ENCODE measurements around the gene EHD2. TPM values are rescaled to one million over a fixed set of nuclear protein-coding genes. Genes with fewer than 3 reads are reported as not detected.

The EHD2 gene
- total and polyA plus RNA-seq, 5 donors from 2014 or later: 0.05 to 0.86 TPM; not detected in 3

GRCh38 chr19:47756953-47757608, 43.9 kb downstream of the EHD2 start:
- DNase-seq (no peak), ATAC-seq (ENCODE audit: low read depth in 2 of 2) (no peak)
- H3K4me1 ChIP-seq (ENCODE audit: control insufficient read depth, insufficient read depth, low read length, poor library complexity, severe bottlenecking): no peaks in the 10 kb centered on the region
- H3K9me3 ChIP-seq (ENCODE audit: control insufficient read depth in 2 of 2, low read length in 2 of 2): no peaks in the 10 kb centered on the region
- no peaks in the 10 kb centered on the region for H3K27me3 Mint-ChIP-seq
- H3K4me3 Mint-ChIP-seq: no peak overlapping the region
- no peak overlapping the region for H3K27ac Mint-ChIP-seq
- no peak overlapping the region for H3K27ac ChIP-seq (ENCODE audit: insufficient read depth, low read length, poor library complexity, severe bottlenecking)
- H3K27me3 ChIP-seq (ENCODE audit: control insufficient read depth, insufficient read depth, low read length): no peaks in the 10 kb centered on the region
- peaks cover 0 to 11% (median 2%) of the 10 kb centered on the region in 4 donors for H3K4me1 Mint-ChIP-seq
- H3K9me3 Mint-ChIP-seq: no peaks in the 10 kb centered on the region
- H3K36me3 Mint-ChIP-seq: peaks cover 29% of the 10 kb centered on the region
- no peak overlapping the region for H3K4me3 ChIP-seq (ENCODE audit: low read depth, low read length)
- H3K36me3 ChIP-seq (ENCODE audit: control insufficient read depth, insufficient read depth, low read length): peaks cover 59% of the 10 kb centered on the region

- H3K36me3 ChIP-seq (ENCODE audit: control insufficient read depth, insufficient read depth, low read length): peaks cover 51% of the 10 kb centered on the region
- ATAC-seq (ENCODE audit: low read depth in 2 of 2) (no peak), DNase-seq (no peak)
- no peak overlapping the region for H3K27ac Mint-ChIP-seq
- no peak overlapping the region for H3K27ac ChIP-seq (ENCODE audit: insufficient read depth, low read length, poor library complexity, severe bottlenecking)
- no peaks in the 10 kb centered on the region for H3K4me1 ChIP-seq (ENCODE audit: control insufficient read depth, insufficient read depth, low read length, poor library complexity, severe bottlenecking)
- no peak overlapping the region for H3K4me3 Mint-ChIP-seq
- H3K9me3 ChIP-seq (ENCODE audit: control insufficient read depth in 2 of 2, low read length in 2 of 2): no peaks in the 10 kb centered on the region
- H3K36me3 Mint-ChIP-seq: peaks cover 29% of the 10 kb centered on the region
- no peaks in the 10 kb centered on the region for H3K27me3 Mint-ChIP-seq
- no peaks in the 10 kb centered on the region for H3K27me3 ChIP-seq (ENCODE audit: control insufficient read depth, insufficient read depth, low read length)
- H3K9me3 Mint-ChIP-seq: no peaks in the 10 kb centered on the region
- peaks cover 0 to 10% (median 4%) of the 10 kb centered on the region in 4 donors for H3K4me1 Mint-ChIP-seq
- H3K4me3 ChIP-seq (ENCODE audit: low read depth, low read length): no peak overlapping the region
Observed at GRCh38 chr19:47757617-47758442, 44.6 kb downstream of the EHD2 start.

- Histone ChIP-seq H3K4me1 (ENCODE audit: control insufficient read depth, insufficient read depth, low read length, poor library complexity, severe bottlenecking) (no peaks in the 10 kb centered on the region), H3K27me3 (ENCODE audit: control insufficient read depth, insufficient read depth, low read length) (no peaks in the 10 kb centered on the region), H3K36me3 (ENCODE audit: control insufficient read depth, insufficient read depth, low read length) (peaks cover 46% of the 10 kb centered on the region), H3K27ac (ENCODE audit: insufficient read depth, low read length, poor library complexity, severe bottlenecking) (no peak overlapping the region), H3K9me3 (ENCODE audit: control insufficient read depth in 2 of 2, low read length in 2 of 2) (no peaks in the 10 kb centered on the region), H3K4me3 (ENCODE audit: low read depth, low read length) (no peak overlapping the region)
- H3K4me3 Mint-ChIP-seq: peak overlapping the region in 1 of 4 donors; percentile 44
- no peak for DNase-seq
- H3K27ac Mint-ChIP-seq: peak overlapping the region in 1 of 3 donors; percentile 84
- H3K9me3 Mint-ChIP-seq: no peaks in the 10 kb centered on the region
- H3K4me1 Mint-ChIP-seq: peaks cover 0 to 8% (median 3%) of the 10 kb centered on the region in 4 donors
- ATAC-seq (ENCODE audit: low read depth in 2 of 2): no peak
- peaks cover 28% of the 10 kb centered on the region for H3K36me3 Mint-ChIP-seq
- H3K27me3 Mint-ChIP-seq: no peaks in the 10 kb centered on the region
Observed at GRCh38 chr19:47758443-47758804, 45.2 kb downstream of the EHD2 start.

GRCh38 chr19:47760632-47760999, 47.4 kb downstream of the EHD2 start:
- Histone ChIP-seq H3K27me3 (ENCODE audit: control insufficient read depth, insufficient read depth, low read length) (no peaks in the 10 kb centered on the region), H3K9me3 (ENCODE audit: control insufficient read depth in 2 of 2, low read length in 2 of 2) (no peaks in the 10 kb centered on the region), H3K4me3 (ENCODE audit: low read depth, low read length) (no peak overlapping the region), H3K4me1 (ENCODE audit: control insufficient read depth, insufficient read depth, low read length, poor library complexity, severe bottlenecking) (no peaks in the 10 kb centered on the region), H3K27ac (ENCODE audit: insufficient read depth, low read length, poor library complexity, severe bottlenecking) (no peak overlapping the region), H3K36me3 (ENCODE audit: control insufficient read depth, insufficient read depth, low read length) (peaks cover 28% of the 10 kb centered on the region)
- H3K9me3 Mint-ChIP-seq: no peaks in the 10 kb centered on the region
- DNase-seq (no peak), ATAC-seq (ENCODE audit: low read depth in 2 of 2) (no peak)
- H3K36me3 Mint-ChIP-seq: peaks cover 20% of the 10 kb centered on the region
- no peaks in the 10 kb centered on the region for H3K27me3 Mint-ChIP-seq
- H3K27ac Mint-ChIP-seq: peak overlapping the region in 2 of 3 donors; percentile 38 to 54
- peak overlapping the region in 1 of 4 donors; percentile 35 for H3K4me3 Mint-ChIP-seq
- peaks cover 0 to 8% (median 0%) of the 10 kb centered on the region in 4 donors for H3K4me1 Mint-ChIP-seq

GRCh38 chr19:47761566-47761965, 48.3 kb downstream of the EHD2 start:
- Histone ChIP-seq H3K4me1 (ENCODE audit: control insufficient read depth, insufficient read depth, low read length, poor library complexity, severe bottlenecking) (no peaks in the 10 kb centered on the region), H3K4me3 (ENCODE audit: low read depth, low read length) (no peak overlapping the region), H3K27me3 (ENCODE audit: control insufficient read depth, insufficient read depth, low read length) (no peaks in the 10 kb centered on the region), H3K9me3 (ENCODE audit: control insufficient read depth in 2 of 2, low read length in 2 of 2) (no peaks in the 10 kb centered on the region), H3K36me3 (ENCODE audit: control insufficient read depth, insufficient read depth, low read length) (peaks cover 19% of the 10 kb centered on the region), H3K27ac (ENCODE audit: insufficient read depth, low read length, poor library complexity, severe bottlenecking) (no peak overlapping the region)
- peaks cover 20% of the 10 kb centered on the region for H3K36me3 Mint-ChIP-seq
- ATAC-seq (ENCODE audit: low read depth in 2 of 2) (no peak), DNase-seq (no peak)
- H3K4me3 Mint-ChIP-seq: no peak overlapping the region
- no peaks in the 10 kb centered on the region for H3K27me3 Mint-ChIP-seq
- H3K4me1 Mint-ChIP-seq: peaks cover 0 to 8% (median 0%) of the 10 kb centered on the region in 4 donors
- H3K9me3 Mint-ChIP-seq: no peaks in the 10 kb centered on the region
- peak overlapping the region in 1 of 3 donors; percentile 57 for H3K27ac Mint-ChIP-seq

GRCh38 chr19:47762151-47762550, 48.9 kb downstream of the EHD2 start:
- Histone ChIP-seq H3K27me3 (ENCODE audit: control insufficient read depth, insufficient read depth, low read length) (no peaks in the 10 kb centered on the region), H3K9me3 (ENCODE audit: control insufficient read depth in 2 of 2, low read length in 2 of 2) (no peaks in the 10 kb centered on the region), H3K27ac (ENCODE audit: insufficient read depth, low read length, poor library complexity, severe bottlenecking) (no peak overlapping the region), H3K36me3 (ENCODE audit: control insufficient read depth, insufficient read depth, low read length) (peaks cover 13% of the 10 kb centered on the region), H3K4me3 (ENCODE audit: low read depth, low read length) (no peak overlapping the region), H3K4me1 (ENCODE audit: control insufficient read depth, insufficient read depth, low read length, poor library complexity, severe bottlenecking) (no peaks in the 10 kb centered on the region)
- no peak overlapping the region for H3K27ac Mint-ChIP-seq
- H3K4me1 Mint-ChIP-seq: peaks cover 0 to 8% (median 0%) of the 10 kb centered on the region in 4 donors
- ATAC-seq (ENCODE audit: low read depth in 2 of 2): no peak
- DNase-seq: no peak
- peaks cover 16% of the 10 kb centered on the region for H3K36me3 Mint-ChIP-seq
- H3K27me3 Mint-ChIP-seq: no peaks in the 10 kb centered on the region
- no peak overlapping the region for H3K4me3 Mint-ChIP-seq
- H3K9me3 Mint-ChIP-seq: no peaks in the 10 kb centered on the region

GRCh38 chr19:47762615-47763308, 49.5 kb downstream of the EHD2 start:
- no peak overlapping the region for H3K4me3 Mint-ChIP-seq
- H3K4me3 ChIP-seq (ENCODE audit: low read depth, low read length): no peak overlapping the region
- no peaks in the 10 kb centered on the region for H3K4me1 ChIP-seq (ENCODE audit: control insufficient read depth, insufficient read depth, low read length, poor library complexity, severe bottlenecking)
- peaks cover 10% of the 10 kb centered on the region for H3K36me3 Mint-ChIP-seq
- ATAC-seq (ENCODE audit: low read depth in 2 of 2): no peak
- H3K4me1 Mint-ChIP-seq: peaks cover 0 to 8% (median 0%) of the 10 kb centered on the region in 4 donors
- H3K36me3 ChIP-seq (ENCODE audit: control insufficient read depth, insufficient read depth, low read length): peaks cover 7% of the 10 kb centered on the region
- H3K9me3 Mint-ChIP-seq: no peaks in the 10 kb centered on the region
- H3K9me3 ChIP-seq (ENCODE audit: control insufficient read depth in 2 of 2, low read length in 2 of 2): no peaks in the 10 kb centered on the region
- no peak for DNase-seq
- no peak overlapping the region for H3K27ac ChIP-seq (ENCODE audit: insufficient read depth, low read length, poor library complexity, severe bottlenecking)
- H3K27ac Mint-ChIP-seq: peak overlapping the region in 2 of 3 donors; percentile 11 to 57
- H3K27me3 ChIP-seq (ENCODE audit: control insufficient read depth, insufficient read depth, low read length): no peaks in the 10 kb centered on the region
- H3K27me3 Mint-ChIP-seq: no peaks in the 10 kb centered on the region

Measured in CD4-positive, CD25-positive, alpha-beta regulatory T cell (primary cell).